Mammary epithelial cell (primary cell): ENCODE results near the gene KCNQ1.

Source experiments
- CTCF ChIP-seq, 2 donors: IDR thresholded peaks in 1 of 2; conservative IDR thresholded peaks in 1 of 2; 2 replicates each; pipeline ENCODE4 v1.5.1; 2011 to 2012; ENCODE audit warnings: inconsistent platforms in 2 of 2, low read length in 2 of 2, mild to moderate bottlenecking in 2 of 2, control low read depth in 1 of 2, low read depth in 1 of 2; ENCODE audit not compliant: insufficient read depth in 1 of 2; ENCODE audit errors: extremely low read depth in 1 of 2
- EZH2 ChIP-seq: IDR thresholded peaks from 2 replicates; pipeline ENCODE4 v1.6.1; 2012; ENCODE audit warnings: low read length, inconsistent platforms, borderline replicate concordance

- TF ChIP-seq CTCF (conservative IDR thresholded peaks at IDR 0.05 in 1 of 2, IDR thresholded peaks at IDR 0.05 in 1 of 2; ENCODE audit: extremely low read depth in 1 of 2, insufficient read depth in 1 of 2, low read depth in 1 of 2, low read length in 2 of 2) = no peak
- no peak for TF ChIP-seq EZH2
Measured at GRCh38 chr11:2542406-2542805, 97.6 kb downstream of the KCNQ1 start.
